ENCODE measurements around the gene FAM111B.

DNA sequence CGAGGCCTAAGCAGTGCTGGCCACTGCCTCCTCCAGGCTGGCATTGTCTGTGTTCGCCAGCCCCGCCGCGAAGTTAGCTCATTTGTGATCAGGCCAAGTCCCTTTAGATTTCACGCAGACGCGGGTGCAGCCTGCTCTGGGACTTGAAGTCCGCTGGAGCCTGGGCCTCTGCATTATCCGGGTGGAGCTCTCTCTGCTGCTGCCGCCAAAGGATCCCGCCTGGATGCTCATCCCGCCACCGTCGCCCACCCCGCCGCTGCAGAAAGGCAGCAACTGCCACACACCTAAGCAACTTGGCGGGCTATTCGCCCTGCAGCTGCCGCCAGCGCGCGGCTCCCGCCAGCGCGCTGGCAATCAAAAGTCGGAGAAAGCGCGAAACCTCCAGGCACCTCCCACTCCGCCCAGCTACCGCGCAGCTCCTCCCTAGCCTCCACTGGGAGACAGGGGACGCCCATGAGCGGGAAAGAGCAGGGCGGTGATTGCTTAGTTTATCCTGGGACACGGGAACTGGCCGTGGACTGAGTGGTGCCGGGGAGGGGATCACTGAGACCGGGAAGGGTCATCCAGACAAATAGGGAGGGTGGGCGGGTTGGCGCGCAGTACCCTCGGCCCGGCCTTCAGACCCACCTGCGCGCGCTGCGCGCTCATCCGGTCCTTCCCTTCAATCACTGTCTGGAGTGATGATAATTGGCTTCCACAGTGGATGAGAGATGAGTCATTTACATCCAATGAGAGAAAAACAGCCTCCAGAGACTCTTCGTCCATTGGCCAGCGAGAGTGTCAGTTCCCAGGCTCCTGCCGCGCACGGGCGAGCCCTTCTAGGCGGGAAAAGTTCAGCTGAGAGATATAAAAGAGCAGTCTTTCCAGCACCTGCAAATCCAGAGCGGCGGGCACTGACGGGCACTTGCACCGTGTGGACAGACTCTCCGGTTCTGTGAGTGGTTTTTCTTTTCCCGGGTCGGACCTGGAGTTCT, at the start of gene FAM111B:
- TF ChIP-seq EGR1 (IDR thresholded peaks at IDR 0.05; ENCODE audit: low read depth) (no peak), YY1 (IDR thresholded peaks at IDR 0.05; ENCODE audit: extremely low read depth, insufficient replicate concordance, low read depth, low read length) (no peak)
- TF ChIP-seq, protein P1, sequence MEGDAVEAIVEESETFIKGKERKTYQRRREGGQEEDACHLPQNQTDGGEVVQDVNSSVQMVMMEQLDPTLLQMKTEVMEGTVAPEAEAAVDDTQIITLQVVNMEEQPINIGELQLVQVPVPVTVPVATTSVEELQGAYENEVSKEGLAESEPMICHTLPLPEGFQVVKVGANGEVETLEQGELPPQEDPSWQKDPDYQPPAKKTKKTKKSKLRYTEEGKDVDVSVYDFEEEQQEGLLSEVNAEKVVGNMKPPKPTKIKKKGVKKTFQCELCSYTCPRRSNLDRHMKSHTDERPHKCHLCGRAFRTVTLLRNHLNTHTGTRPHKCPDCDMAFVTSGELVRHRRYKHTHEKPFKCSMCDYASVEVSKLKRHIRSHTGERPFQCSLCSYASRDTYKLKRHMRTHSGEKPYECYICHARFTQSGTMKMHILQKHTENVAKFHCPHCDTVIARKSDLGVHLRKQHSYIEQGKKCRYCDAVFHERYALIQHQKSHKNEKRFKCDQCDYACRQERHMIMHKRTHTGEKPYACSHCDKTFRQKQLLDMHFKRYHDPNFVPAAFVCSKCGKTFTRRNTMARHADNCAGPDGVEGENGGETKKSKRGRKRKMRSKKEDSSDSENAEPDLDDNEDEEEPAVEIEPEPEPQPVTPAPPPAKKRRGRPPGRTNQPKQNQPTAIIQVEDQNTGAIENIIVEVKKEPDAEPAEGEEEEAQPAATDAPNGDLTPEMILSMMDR (IDR thresholded peaks at IDR 0.05 in 2 of 3, conservative IDR thresholded peaks at IDR 0.05 in 1 of 3; ENCODE audit: borderline replicate concordance in 1 of 3, insufficient read depth in 1 of 3, low read depth in 2 of 3, low read length in 2 of 3), result no peak

Data from HCT116 (cell line).